H9 (cell line): Measurements from ENCODE around the gene CLNS1A. TPM values are rescaled to one million over a fixed set of nuclear protein-coding genes. Genes with fewer than 3 reads are reported as not detected.

ENCODE experiments used
- DNase-seq: peaks from one replicate; pipeline ENCODE4 v3.0.0-alpha.2; 2017
- H2AFZ ChIP-seq: one replicate; pipeline ENCODE4 v1.6.1; 2013; ENCODE audit warnings: mild to moderate bottlenecking, low read length, control low read depth, moderate library complexity
- H2AK5ac ChIP-seq: 2 replicates; pipeline ENCODE4 v1.6.1; 2013; ENCODE audit warnings: low read length, control low read depth, mixed read lengths; ENCODE audit not compliant: insufficient read length
- H2BK120ac ChIP-seq: one replicate; pipeline ENCODE4 v1.6.1; 2013; ENCODE audit warnings: low read depth, mild to moderate bottlenecking, low read length, control low read depth, inconsistent platforms; ENCODE audit not compliant: poor library complexity, severe bottlenecking
- H2BK12ac ChIP-seq: 2 replicates; pipeline ENCODE4 v1.6.1; 2013; ENCODE audit warnings: low read length, control low read depth, mixed read lengths, low read depth; ENCODE audit not compliant: insufficient read length
- H2BK15ac ChIP-seq: 2 replicates; pipeline ENCODE4 v1.6.1; 2013; ENCODE audit warnings: low read depth, low read length, control low read depth
- H2BK20ac ChIP-seq: one replicate; pipeline ENCODE4 v1.6.1; 2013; ENCODE audit warnings: low read depth, mild to moderate bottlenecking, low read length, control low read depth, inconsistent platforms; ENCODE audit not compliant: poor library complexity, severe bottlenecking
- H2BK5ac ChIP-seq: 2 replicates; pipeline ENCODE4 v1.6.1; 2013; ENCODE audit warnings: low read length, control low read depth, mixed read lengths; ENCODE audit not compliant: insufficient read length
- H3K14ac ChIP-seq: 2 replicates; pipeline ENCODE4 v1.6.1; 2013; ENCODE audit warnings: low read length, control low read depth; ENCODE audit not compliant: insufficient read depth
- H3K18ac ChIP-seq: 2 replicates; pipeline ENCODE4 v1.6.1; 2013; ENCODE audit warnings: low read depth, mild to moderate bottlenecking, mixed read lengths, low read length, control low read depth; ENCODE audit not compliant: insufficient read length
- H3K23ac ChIP-seq: 2 replicates; pipeline ENCODE4 v1.6.1; 2013; ENCODE audit warnings: low read length, control low read depth, mixed read lengths, low read depth; ENCODE audit not compliant: insufficient read length
- H3K23me2 ChIP-seq: 2 replicates; pipeline ENCODE4 v1.6.1; 2013; ENCODE audit warnings: low read depth, mild to moderate bottlenecking, mixed read lengths, low read length, control low read depth; ENCODE audit not compliant: insufficient read length, poor library complexity, severe bottlenecking
- H3K27ac ChIP-seq: 2 replicates; pipeline ENCODE4 v1.5.1; 2013; ENCODE audit warnings: low read length, control low read depth, mixed read lengths, low read depth; ENCODE audit not compliant: insufficient read length
- H3K27me3 ChIP-seq: 2 replicates; pipeline ENCODE4 v1.6.1; 2013; ENCODE audit warnings: low read length, control low read depth, inconsistent platforms; ENCODE audit not compliant: insufficient read depth
- H3K4ac ChIP-seq: 2 replicates; pipeline ENCODE4 v1.6.1; 2013; ENCODE audit warnings: low read depth, mild to moderate bottlenecking, control low read depth, inconsistent platforms, low read length, moderate library complexity
- H3K4me1 ChIP-seq: 2 replicates; pipeline ENCODE4 v1.6.1; 2013; ENCODE audit warnings: low read length, control low read depth, inconsistent platforms; ENCODE audit not compliant: insufficient read depth
- H3K4me2 ChIP-seq: 2 replicates; pipeline ENCODE4 v1.6.1; 2013; ENCODE audit warnings: low read length, control low read depth, mixed read lengths; ENCODE audit not compliant: insufficient read length, insufficient read depth
- H3K56ac ChIP-seq: 2 replicates; pipeline ENCODE4 v1.6.1; 2013; ENCODE audit warnings: low read depth, mild to moderate bottlenecking, mixed read lengths, low read length, control low read depth; ENCODE audit not compliant: insufficient read length
- H3K79me1 ChIP-seq: 2 replicates; pipeline ENCODE4 v1.6.1; 2013; ENCODE audit warnings: low read depth, mild to moderate bottlenecking, moderate library complexity, low read length, control low read depth, inconsistent platforms; ENCODE audit not compliant: insufficient read depth, poor library complexity, severe bottlenecking
- H3K79me2 ChIP-seq: 2 replicates; pipeline ENCODE4 v1.6.1; 2013; ENCODE audit warnings: low read length, control low read depth, inconsistent platforms; ENCODE audit not compliant: insufficient read depth
- H3K9ac ChIP-seq: 2 replicates; pipeline ENCODE4 v1.6.1; 2013; ENCODE audit warnings: low read length, control low read depth, mixed read lengths; ENCODE audit not compliant: insufficient read length; ENCODE audit errors: extremely low read depth
- H3K9me3 ChIP-seq: one replicate; pipeline ENCODE4 v1.6.1; 2013; ENCODE audit warnings: low read depth, low read length, inconsistent platforms; ENCODE audit not compliant: control insufficient read depth
- H3T11ph ChIP-seq: one replicate; pipeline ENCODE4 v1.6.1; 2013; ENCODE audit warnings: mild to moderate bottlenecking, low read length, control low read depth, inconsistent platforms
- H4K20me1 ChIP-seq: one replicate; pipeline ENCODE4 v1.6.1; 2013; ENCODE audit not compliant: control insufficient read depth, insufficient read length, insufficient read depth
- H4K5ac ChIP-seq: 2 replicates; pipeline ENCODE4 v1.6.1; 2013; ENCODE audit warnings: low read depth, mild to moderate bottlenecking, mixed read lengths, low read length, control low read depth; ENCODE audit not compliant: insufficient read length
- H4K8ac ChIP-seq: replicated peaks from 2 replicates; pipeline ENCODE4 v1.6.1; 2013; ENCODE audit warnings: low read length, control low read depth, mixed read lengths, low read depth; ENCODE audit not compliant: insufficient read length
- H4K91ac ChIP-seq: 2 replicates; pipeline ENCODE4 v1.6.1; 2013; ENCODE audit warnings: low read depth, mild to moderate bottlenecking, moderate library complexity, mixed read lengths, low read length, control low read depth; ENCODE audit not compliant: insufficient read length
- H3K27ac Mint-ChIP-seq, 3 experiments: 2 replicates in 2 of 3; 3 replicates in 1 of 3; pipeline ENCODE4 v1.8.0; 2020 to 2021; ENCODE audit warnings: mixed read lengths in 3 of 3, mild to moderate bottlenecking in 1 of 3, moderate library complexity in 1 of 3
- H3K27me3 Mint-ChIP-seq: 2 replicates; pipeline ENCODE4 v1.8.0; 2021; ENCODE audit warnings: low read depth, mild to moderate bottlenecking, moderate library complexity, mixed read lengths
- H3K36me3 Mint-ChIP-seq, 3 experiments: 2 replicates in 2 of 3; 3 replicates in 1 of 3; pipeline ENCODE4 v1.8.0; 2020 to 2021; ENCODE audit warnings: low read depth in 3 of 3, mixed read lengths in 3 of 3; ENCODE audit not compliant: insufficient read depth in 1 of 3
- H3K4me1 Mint-ChIP-seq, 2 experiments: 2 replicates each; pipeline ENCODE4 v1.8.0; 2020; ENCODE audit warnings: mixed read lengths in 2 of 2
- H3K4me3 Mint-ChIP-seq, 2 experiments: 2 replicates in 1 of 2; 3 replicates in 1 of 2; pipeline ENCODE4 v1.8.0; 2020 to 2021; ENCODE audit warnings: mild to moderate bottlenecking in 2 of 2, mixed read lengths in 2 of 2, moderate library complexity in 1 of 2
- H3K9me3 Mint-ChIP-seq, 2 experiments: 2 replicates in 1 of 2; 3 replicates in 1 of 2; pipeline ENCODE4 v1.8.0; 2020; ENCODE audit warnings: mild to moderate bottlenecking in 2 of 2, mixed read lengths in 2 of 2, moderate library complexity in 1 of 2
- WGBS: extraction: QIAGEN DNeasy Blood & Tissue Kit; methylation state at CpG from one replicate; pipeline ENCODE4 v1.1.7; 2013; ENCODE audit warnings: missing lambda C conversion rate, low lambda C conversion rate, mixed read lengths; ENCODE audit not compliant: insufficient read length; ENCODE audit errors: extremely low coverage; 5-methylcytosine and 5-hydroxymethylcytosine counted together
- total RNA-seq: library from RNA; stranded (reverse); gene quantifications from 2 replicates; pipeline ENCODE4 v1.2.1, GENCODE V29; 2021
- TF ChIP-seq, protein P1 (sequence below): fragments of 200-600 bp; sonication (generic); conservative IDR thresholded peaks from 3 replicates; pipeline ENCODE4 v1.8.0; 2021; ENCODE audit warnings: antibody characterized with exemption, mild to moderate bottlenecking

Gene CLNS1A
- total RNA-seq, 1 experiment from 2014 or later, result 165 TPM

DNA sequence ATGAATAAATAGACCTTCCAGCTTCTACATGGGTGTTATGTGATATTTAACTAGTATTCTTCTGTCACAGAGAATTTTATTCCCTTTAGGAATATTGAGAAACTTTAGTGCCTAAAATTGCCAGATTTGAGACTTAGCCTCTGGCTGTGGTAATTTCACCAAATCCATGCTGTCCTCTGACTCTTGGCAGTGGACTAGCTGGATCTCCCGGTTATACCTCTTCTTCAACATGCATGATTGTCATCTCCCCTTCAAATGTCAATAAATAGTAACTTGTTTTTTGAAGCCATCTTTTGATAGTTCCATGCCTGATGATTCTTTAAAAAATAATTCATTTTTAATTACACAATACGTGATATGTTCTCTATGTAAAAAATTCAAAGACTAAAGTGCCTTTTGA is 39.4 kb downstream of the CLNS1A start:
- no CpG with 5 or more reads among the region's 2 CpGs for WGBS
- no peaks in the 10 kb centered on the region for H3K9me3 ChIP-seq
- H3K27me3 Mint-ChIP-seq, result no peaks in the 10 kb centered on the region
- H3T11ph ChIP-seq, result no peak overlapping the region
- H3K23ac ChIP-seq, result no peak overlapping the region
- no peaks in the 10 kb centered on the region for H3K9me3 Mint-ChIP-seq
- no peak overlapping the region for H2BK12ac ChIP-seq
- no peak overlapping the region for H3K18ac ChIP-seq
- H2BK120ac ChIP-seq, result no peak overlapping the region
- no peak overlapping the region for H2BK15ac ChIP-seq
- no peak overlapping the region for H3K4ac ChIP-seq
- peaks cover 5 to 7% of the 10 kb centered on the region in 2 experiments for H3K4me1 Mint-ChIP-seq
- no peak overlapping the region for H4K91ac ChIP-seq
- H2BK5ac ChIP-seq, result no peak overlapping the region
- no peak overlapping the region for H3K27ac Mint-ChIP-seq
- H3K14ac ChIP-seq, result no peak overlapping the region
- peaks cover 0 to 2% (median 0%) of the 10 kb centered on the region in 3 experiments; a peak in 2 of 7 replicates for H3K36me3 Mint-ChIP-seq
- H3K4me1 ChIP-seq, result peaks cover 3% of the 10 kb centered on the region; the same call in 1 of the 2 replicates
- H3K27me3 ChIP-seq, result no peaks in the 10 kb centered on the region
- no peaks in the 10 kb centered on the region for H3K79me2 ChIP-seq
- H2BK20ac ChIP-seq, result no peak overlapping the region
- no peak overlapping the region for H2AK5ac ChIP-seq
- DNase-seq, result no peak
- no peak overlapping the region for H2AFZ ChIP-seq
- no peak overlapping the region for H4K5ac ChIP-seq
- no peak overlapping the region for H3K56ac ChIP-seq
- H3K27ac ChIP-seq, result no peak overlapping the region
- TF ChIP-seq, protein P1, sequence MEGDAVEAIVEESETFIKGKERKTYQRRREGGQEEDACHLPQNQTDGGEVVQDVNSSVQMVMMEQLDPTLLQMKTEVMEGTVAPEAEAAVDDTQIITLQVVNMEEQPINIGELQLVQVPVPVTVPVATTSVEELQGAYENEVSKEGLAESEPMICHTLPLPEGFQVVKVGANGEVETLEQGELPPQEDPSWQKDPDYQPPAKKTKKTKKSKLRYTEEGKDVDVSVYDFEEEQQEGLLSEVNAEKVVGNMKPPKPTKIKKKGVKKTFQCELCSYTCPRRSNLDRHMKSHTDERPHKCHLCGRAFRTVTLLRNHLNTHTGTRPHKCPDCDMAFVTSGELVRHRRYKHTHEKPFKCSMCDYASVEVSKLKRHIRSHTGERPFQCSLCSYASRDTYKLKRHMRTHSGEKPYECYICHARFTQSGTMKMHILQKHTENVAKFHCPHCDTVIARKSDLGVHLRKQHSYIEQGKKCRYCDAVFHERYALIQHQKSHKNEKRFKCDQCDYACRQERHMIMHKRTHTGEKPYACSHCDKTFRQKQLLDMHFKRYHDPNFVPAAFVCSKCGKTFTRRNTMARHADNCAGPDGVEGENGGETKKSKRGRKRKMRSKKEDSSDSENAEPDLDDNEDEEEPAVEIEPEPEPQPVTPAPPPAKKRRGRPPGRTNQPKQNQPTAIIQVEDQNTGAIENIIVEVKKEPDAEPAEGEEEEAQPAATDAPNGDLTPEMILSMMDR, result no peak
- no peaks in the 10 kb centered on the region for H3K79me1 ChIP-seq
- no peak overlapping the region for H4K8ac ChIP-seq
- no peak overlapping the region for H3K4me2 ChIP-seq
- no peak overlapping the region for H3K9ac ChIP-seq
- H3K4me3 Mint-ChIP-seq, result no peak overlapping the region
- H4K20me1 ChIP-seq, result no peaks in the 10 kb centered on the region
- no peaks in the 10 kb centered on the region for H3K23me2 ChIP-seq
